H1 (cell line): ENCODE data around the gene FAT3. TPM values are rescaled to one million over a fixed set of nuclear protein-coding genes. Genes with fewer than 3 reads are reported as not detected.

ENCODE experiments used
- CTCF ChIA-PET: fragments of 300-600 bp; sonication (Branson Sonifier 250); formaldehyde crosslinking; loops from one replicate; lab custom pipeline; 2021; ENCODE audit not compliant: partially characterized antibody; lab: Charles Lee
- POLR2A ChIA-PET: fragments of 300-600 bp; sonication (Branson Sonifier 250); formaldehyde crosslinking; loops from one replicate; lab custom pipeline; 2021; ENCODE audit warnings: inconsistent platforms; ENCODE audit not compliant: partially characterized antibody; lab: Charles Lee
- DNase-seq, 2 experiments: peaks; one replicate each; pipeline versions ENCODE4 v3.0.0 to v3.0.0-alpha.2; 2010 to 2022; ENCODE audit warnings: low spot score in 2 of 2, low read depth in 1 of 2, mixed read lengths in 1 of 2
- FAIRE-seq: peaks from 2 replicates; lab custom pipeline; 2011; peaks lifted over from hg19 to GRCh38; lab: Jason Lieb, UNC
- H2AFZ ChIP-seq: 2 replicates; pipeline ENCODE4 v1.8.1; 2012; ENCODE audit warnings: low read length, inconsistent platforms
- H2AK5ac ChIP-seq: 2 replicates; pipeline ENCODE4 v1.6.1; 2013; ENCODE audit warnings: low read depth, low read length
- H2BK120ac ChIP-seq: replicated peaks from 2 replicates; pipeline ENCODE3; 2013; ENCODE audit warnings: low read depth, low read length, inconsistent platforms
- H2BK12ac ChIP-seq: 2 replicates; pipeline ENCODE4 v1.6.1; 2013; ENCODE audit warnings: low read depth, low read length
- H2BK15ac ChIP-seq: 2 replicates; pipeline ENCODE4 v1.6.1; 2013; ENCODE audit warnings: low read length
- H2BK20ac ChIP-seq: 2 replicates; pipeline ENCODE4 v1.6.1; 2013; ENCODE audit warnings: low read length
- H2BK5ac ChIP-seq: 2 replicates; pipeline ENCODE4 v1.6.1; 2013; ENCODE audit warnings: low read depth, low read length
- H3K14ac ChIP-seq: 2 replicates; pipeline ENCODE4 v1.6.1; 2013; ENCODE audit warnings: inconsistent platforms; ENCODE audit not compliant: insufficient read length
- H3K18ac ChIP-seq: 2 replicates; pipeline ENCODE4 v1.6.1; 2013; ENCODE audit warnings: low read length; ENCODE audit errors: extremely low read depth
- H3K23ac ChIP-seq: 2 replicates; pipeline ENCODE4 v1.6.1; 2013; ENCODE audit warnings: inconsistent platforms; ENCODE audit not compliant: insufficient read length
- H3K23me2 ChIP-seq: 2 replicates; pipeline ENCODE4 v1.6.1; 2013; ENCODE audit warnings: low read depth, low read length
- H3K27ac ChIP-seq: 2 replicates; pipeline ENCODE4 v1.6.1; 2011; ENCODE audit warnings: low read depth, low read length, inconsistent platforms
- H3K27me3 ChIP-seq, 4 experiments: replicated peaks in 1 of 4; 1 replicate in 1 of 4; 2 replicates in 3 of 4; pipeline versions ENCODE4 v1.6.1 to v1.8.1; 2011 to 2013; ENCODE audit warnings: low read length in 3 of 4, mild to moderate bottlenecking in 3 of 4, inconsistent platforms in 2 of 4, mixed read lengths in 2 of 4, moderate library complexity in 1 of 4; ENCODE audit not compliant: control insufficient read depth in 3 of 4, insufficient read depth in 3 of 4; ENCODE audit errors: extremely low read depth in 1 of 4
- H3K36me3 ChIP-seq, 4 experiments: 2 replicates each; pipeline versions ENCODE4 v1.6.1 to v1.8.1; 2011 to 2013; ENCODE audit warnings: mild to moderate bottlenecking in 4 of 4, low read length in 3 of 4, moderate library complexity in 2 of 4, control low read depth in 1 of 4, inconsistent platforms in 1 of 4; ENCODE audit not compliant: insufficient read depth in 4 of 4, control insufficient read depth in 2 of 4
- H3K4ac ChIP-seq: replicated peaks from 2 replicates; pipeline ENCODE3; 2013; ENCODE audit warnings: low read length, low read depth, mixed read lengths, inconsistent platforms; ENCODE audit not compliant: insufficient read length
- H3K4me1 ChIP-seq, 4 experiments: replicated peaks in 1 of 4; 1 replicate in 1 of 4; 2 replicates in 3 of 4; pipeline versions ENCODE4 v1.6.1 to v1.8.1; 2011 to 2013; ENCODE audit warnings: low read length in 3 of 4, inconsistent platforms in 2 of 4, mixed read lengths in 1 of 4; ENCODE audit not compliant: insufficient read depth in 4 of 4, control insufficient read depth in 3 of 4
- H3K4me2 ChIP-seq, 2 experiments: 2 replicates each; pipeline versions ENCODE4 v1.6.1 to v1.8.1; 2011 to 2013; ENCODE audit warnings: low read depth in 2 of 2, low read length in 2 of 2, control low read depth in 1 of 2, inconsistent platforms in 1 of 2, mild to moderate bottlenecking in 1 of 2; ENCODE audit not compliant: insufficient read depth in 1 of 2
- H3K4me3 ChIP-seq, 4 experiments: fragments of 200-600, 300-600 bp in 1 of 4; sonication (generic), shearing (Covaris generic), sonication (Bioruptor Twin) in 1 of 4; 2 replicates each; pipeline versions ENCODE4 v1.5.1 to v1.8.1; 2011 to 2016; ENCODE audit warnings: low read length in 4 of 4, low read depth in 3 of 4, control low read depth in 2 of 4, inconsistent platforms in 2 of 4, mild to moderate bottlenecking in 2 of 4, mixed read lengths in 1 of 4, moderate library complexity in 1 of 4; ENCODE audit not compliant: insufficient read depth in 2 of 4; ENCODE audit errors: extremely low read depth in 1 of 4
- H3K56ac ChIP-seq: replicated peaks from 2 replicates; pipeline ENCODE3; 2013; ENCODE audit warnings: low read depth, mild to moderate bottlenecking, mixed read lengths, low read length, inconsistent platforms; ENCODE audit not compliant: insufficient read length
- H3K79me1 ChIP-seq: 2 replicates; pipeline ENCODE4 v1.6.1; 2013; ENCODE audit warnings: low read depth, low read length, control low read depth
- H3K79me2 ChIP-seq, 2 experiments: 2 replicates each; pipeline versions ENCODE4 v1.6.1 to v1.8.1; 2012 to 2013; ENCODE audit warnings: low read length in 2 of 2, mild to moderate bottlenecking in 2 of 2, inconsistent platforms in 1 of 2; ENCODE audit not compliant: insufficient read depth in 2 of 2, control insufficient read depth in 1 of 2
- H3K9ac ChIP-seq, 4 experiments: replicated peaks in 1 of 4; 1 replicate in 1 of 4; 2 replicates in 3 of 4; pipeline versions ENCODE4 v1.6.1 to v1.8.1; 2011 to 2013; ENCODE audit warnings: low read depth in 3 of 4, low read length in 3 of 4, control low read depth in 2 of 4, mild to moderate bottlenecking in 2 of 4, moderate library complexity in 2 of 4, inconsistent platforms in 1 of 4; ENCODE audit errors: extremely low read depth in 1 of 4
- H3K9me3 ChIP-seq, 2 experiments: 2 replicates each; pipeline versions ENCODE4 v1.6.1 to v1.8.1; 2012 to 2013; ENCODE audit warnings: mild to moderate bottlenecking in 2 of 2, moderate library complexity in 2 of 2, control low read depth in 1 of 2, inconsistent platforms in 1 of 2, low read depth in 1 of 2, low read length in 1 of 2, mixed read lengths in 1 of 2; ENCODE audit not compliant: insufficient read depth in 2 of 2
- H4K20me1 ChIP-seq, 2 experiments: replicated peaks in 1 of 2; 2 replicates each; pipeline versions ENCODE3 to v1.8.1; 2011 to 2013; ENCODE audit warnings: inconsistent platforms in 2 of 2, low read length in 2 of 2, mild to moderate bottlenecking in 1 of 2; ENCODE audit not compliant: insufficient read depth in 2 of 2, control insufficient read depth in 1 of 2
- H4K5ac ChIP-seq: 2 replicates; pipeline ENCODE4 v1.6.1; 2013; ENCODE audit warnings: low read length, low read depth, mixed read lengths, inconsistent platforms; ENCODE audit not compliant: insufficient read length
- H4K8ac ChIP-seq: 2 replicates; pipeline ENCODE4 v1.8.0; 2013; ENCODE audit warnings: mild to moderate bottlenecking, moderate library complexity, low read length, inconsistent platforms; ENCODE audit not compliant: insufficient read depth; ENCODE audit errors: extremely low read depth
- H4K91ac ChIP-seq: replicated peaks from 2 replicates; pipeline ENCODE3; 2013; ENCODE audit warnings: low read length, mixed read lengths, inconsistent platforms; ENCODE audit not compliant: insufficient read length
- CBX8 ChIP-seq: fragments of 300-800, 300-1000 bp; sonication (generic); IDR thresholded peaks from 2 replicates; pipeline ENCODE4 v1.7.1; 2016; ENCODE audit warnings: low read depth, low read length, borderline replicate concordance
- CEBPB ChIP-seq: IDR thresholded peaks from 2 replicates; pipeline ENCODE4 v1.6.1; 2012; ENCODE audit warnings: low read depth, low read length
- CTCF ChIP-seq, 3 experiments: IDR thresholded peaks; 1 replicate in 2 of 3; 2 replicates in 1 of 3; pipeline versions ENCODE4 v1.5.1 to v1.6.1; 2011; ENCODE audit warnings: low read length in 3 of 3, mild to moderate bottlenecking in 3 of 3, inconsistent platforms in 2 of 3, low read depth in 1 of 3, moderate library complexity in 1 of 3; ENCODE audit not compliant: insufficient read depth in 1 of 3; ENCODE audit errors: control extremely low read depth in 1 of 3
- EGR1 ChIP-seq: IDR thresholded peaks from 2 replicates; pipeline ENCODE4 v1.6.1; 2011; ENCODE audit warnings: low read depth, low read length, borderline replicate concordance
- KDM4A ChIP-seq: IDR thresholded peaks from one replicate; pipeline ENCODE4 v1.7.1; 2012; ENCODE audit warnings: low read depth, mild to moderate bottlenecking, moderate library complexity, low read length, inconsistent platforms; ENCODE audit not compliant: severe bottlenecking
- POU5F1 ChIP-seq: IDR thresholded peaks from 2 replicates; pipeline ENCODE4 v1.6.1; 2011; ENCODE audit warnings: low read depth, mild to moderate bottlenecking, low read length, moderate library complexity
- RFX5 ChIP-seq: IDR thresholded peaks from 2 replicates; pipeline ENCODE4 v1.6.1; 2011; ENCODE audit warnings: low read depth, low read length, improper control_type of control experiment, borderline replicate concordance
- SAP30 ChIP-seq: fragments of 300-600 bp; sonication (generic); IDR thresholded peaks from 2 replicates; pipeline ENCODE4 v1.7.1; 2012; ENCODE audit warnings: low read length, moderate library complexity, mild to moderate bottlenecking, inconsistent platforms; ENCODE audit not compliant: insufficient read depth, insufficient replicate concordance
- SIN3A ChIP-seq, 2 experiments: IDR thresholded peaks in 1 of 2; conservative IDR thresholded peaks in 1 of 2; 2 replicates each; pipeline ENCODE4 v1.6.1; 2011 to 2012; ENCODE audit warnings: low read length in 2 of 2, improper control_type of control experiment in 1 of 2, low read depth in 1 of 2, mild to moderate bottlenecking in 1 of 2
- SIRT6 ChIP-seq: IDR thresholded peaks from one replicate; pipeline ENCODE4 v1.7.1; 2012; ENCODE audit warnings: low read length, inconsistent platforms
- SRF ChIP-seq: IDR thresholded peaks from 2 replicates; pipeline ENCODE4 v1.6.1; 2011; ENCODE audit warnings: mild to moderate bottlenecking, low read depth, low read length, moderate library complexity
- SUZ12 ChIP-seq: fragments of 200-600 bp; sonication (generic); IDR thresholded peaks from 2 replicates; pipeline ENCODE4 v1.6.1; 2012; ENCODE audit warnings: mild to moderate bottlenecking, inconsistent platforms, low read length, moderate library complexity, mixed read lengths
- WGBS, 2 experiments: shearing (Covaris generic) in 1 of 2; methylation state at CpG; one replicate each; pipeline versions ENCODE4 v1.1.6 to v1.1.7; 2013 to 2015; ENCODE audit warnings: low lambda C conversion rate in 2 of 2, mixed read lengths in 2 of 2, inconsistent platforms in 1 of 2, low coverage in 1 of 2, missing lambda C conversion rate in 1 of 2; ENCODE audit not compliant: insufficient replicate concordance in 2 of 2, insufficient coverage in 1 of 2, insufficient read length in 1 of 2; ENCODE audit errors: extremely low coverage in 1 of 2, missing lambda C conversion rate in 1 of 2; 5-methylcytosine and 5-hydroxymethylcytosine counted together
- polyA plus RNA-seq, 7 experiments: library from polyadenylated mRNA; depleted of rRNA in 3 of 7; stranded (reverse) in 5 of 7; unstranded in 2 of 7; fragments of >200 nt in 5 of 7; fragments of 200-250 nt in 2 of 7; gene quantifications; 1 replicate in 5 of 7; 2 replicates in 1 of 7; 4 replicates in 1 of 7; pipeline versions ENCODE4 v1.2.1 to v1.2.3, GENCODE V29; 2011 to 2013; ENCODE audit warnings: missing spikeins in 2 of 7, mixed read lengths in 2 of 7
- total RNA-seq: library from RNA; stranded (reverse); fragmentation: NEBNext Ultra II Directional; extraction: Animal tissue kit (Norgen Biotek cat#: 25700); gene quantifications from 2 replicates; pipeline ENCODE4 v1.2.1, GENCODE V29; 2021

Gene FAT3
- total and polyA plus RNA-seq, 2 of the 8 experiments (the other 6 are each of a cell fraction or from before 2014, with no cell fraction given) = 7.2 to 18.4 TPM

GRCh38 chr11:92206441-92206840 is 18.2 kb upstream of the FAT3 start:
- Histone ChIP-seq H3K4me1 (no peaks in the 10 kb centered on the region), H4K8ac (no peak overlapping the region), H2AFZ (no peak overlapping the region), H3K4me3 (no peak overlapping the region), H4K91ac (no peak overlapping the region), H3K14ac (no peak overlapping the region), H2BK20ac (no peak overlapping the region), H2BK120ac (no peak overlapping the region), H2BK5ac (no peak overlapping the region), H2AK5ac (no peak overlapping the region), H3K36me3 (no peaks in the 10 kb centered on the region), H4K20me1 (no peaks in the 10 kb centered on the region), H3K56ac (no peak overlapping the region), H3K23me2 (no peaks in the 10 kb centered on the region), H4K5ac (no peak overlapping the region), H2BK12ac (no peak overlapping the region), H2BK15ac (no peak overlapping the region), H3K79me2 (no peaks in the 10 kb centered on the region), H3K27ac (no peak overlapping the region), H3K4me2 (no peak overlapping the region), H3K9me3 (no peaks in the 10 kb centered on the region), H3K27me3 (no peaks in the 10 kb centered on the region), H3K9ac (no peak overlapping the region), H3K18ac (no peak overlapping the region), H3K23ac (no peak overlapping the region), H3K79me1 (no peaks in the 10 kb centered on the region), H3K4ac (no peak overlapping the region)
- WGBS, 2 experiments = 97% methylated on average over 2 of the region's 2 CpGs; no CpG with 5 or more reads in 1 of the 2 experiments
- FAIRE-seq (no peak), DNase-seq (no peak)
- ChIA-PET CTCF (interaction anchor here (1.0 to 1.4 kb wide), 2 partner anchors 11 to 338 kb away, joined by 3 to 4 read pairs; no protein-coding TSS in a partner anchor), POLR2A (no interaction called here)
- no peak for TF ChIP-seq SIN3A (conservative IDR thresholded peaks at IDR 0.05 in 1 of 2, IDR thresholded peaks at IDR 0.05 in 1 of 2; ENCODE audit: low read depth in 1 of 2, low read length in 2 of 2)
- TF ChIP-seq RFX5 = no peak
- TF ChIP-seq CEBPB = no peak
- TF ChIP-seq SUZ12 = no peak
- no peak for TF ChIP-seq EGR1
- TF ChIP-seq KDM4A = no peak
- TF ChIP-seq CBX8 = no peak
- TF ChIP-seq SAP30 = no peak
- TF ChIP-seq SIRT6 = no peak
- TF ChIP-seq POU5F1 = no peak
- TF ChIP-seq CTCF (IDR thresholded peaks at IDR 0.05; ENCODE audit: control extremely low read depth in 1 of 3, insufficient read depth in 1 of 3, low read depth in 1 of 3, low read length in 3 of 3) = no peak
- no peak for TF ChIP-seq SRF
